ENCODE data around the gene PIK3AP1.
"Not testable (repeated sequence)": the region's sequence is repeated elsewhere in the genome, so short reads cannot be mapped to it uniquely, and the experiment has no call there.

PIK3AP1 gene

GRCh38 chr10:96695366-96695765 lies 24.9 kb downstream of the PIK3AP1 start:
- DNase-seq: no peak

- DNase-seq: no peak
Measured at GRCh38 chr10:96693431-96693830, 26.9 kb downstream of the PIK3AP1 start.

GRCh38 chr10:96692427-96692826 lies 27.9 kb downstream of the PIK3AP1 start:
- DNase-seq: no peak

- no peak for DNase-seq
Measured at GRCh38 chr10:96691761-96692160, 28.6 kb downstream of the PIK3AP1 start.

GRCh38 chr10:96690755-96691730 lies 29.3 kb downstream of the PIK3AP1 start:
- DNase-seq: peak; percentile 67

GRCh38 chr10:96688789-96689188 lies 31.5 kb downstream of the PIK3AP1 start:
- no peak for DNase-seq

GRCh38 chr10:96687317-96688012 lies 32.8 kb downstream of the PIK3AP1 start:
- no peak for DNase-seq

GRCh38 chr10:96686514-96686913 lies 33.8 kb downstream of the PIK3AP1 start:
- DNase-seq: no peak

- DNase-seq: no peak
Measured at GRCh38 chr10:96685306-96685705, 35.0 kb downstream of the PIK3AP1 start.

- DNase-seq: no peak
Measured at GRCh38 chr10:96684826-96685225, 35.5 kb downstream of the PIK3AP1 start.

GRCh38 chr10:96683710-96684109 lies 36.6 kb downstream of the PIK3AP1 start:
- DNase-seq: no peak

GRCh38 chr10:96683065-96683464 lies 37.2 kb downstream of the PIK3AP1 start:
- DNase-seq: peak; percentile 9

- no peak for DNase-seq
Measured at GRCh38 chr10:96681524-96681923, 38.8 kb downstream of the PIK3AP1 start.

GRCh38 chr10:96680463-96680862 lies 39.9 kb downstream of the PIK3AP1 start:
- not testable (repeated sequence) for DNase-seq

- no peak for DNase-seq
Measured at GRCh38 chr10:96678725-96679124, 41.6 kb downstream of the PIK3AP1 start.

GRCh38 chr10:96676272-96677112 lies 43.8 kb downstream of the PIK3AP1 start:
- no peak for DNase-seq

- no peak for DNase-seq
Measured at GRCh38 chr10:96675846-96676245, 44.5 kb downstream of the PIK3AP1 start.

- peak; percentile 96 for DNase-seq
Measured at GRCh38 chr10:96673318-96674099, 46.8 kb downstream of the PIK3AP1 start.

- DNase-seq: no peak
Measured at GRCh38 chr10:96672481-96673175, 47.7 kb downstream of the PIK3AP1 start.

- DNase-seq: no peak
Measured at GRCh38 chr10:96671211-96671890, 49.0 kb downstream of the PIK3AP1 start.

- peak; percentile 44 for DNase-seq
Measured at GRCh38 chr10:96670786-96671185, 49.5 kb downstream of the PIK3AP1 start.

Data from kidney glomerular epithelial cell (primary cell).